NCI-H510A treated with DMSO at 0.1 percent for 48 hours (cell line): Measurements from ENCODE around the gene TRIM75.
"Not testable (repeated sequence)": the region's sequence is repeated elsewhere in the genome, so short reads cannot be mapped to it uniquely, and the experiment has no call there.

Experiments
- DNase-seq: peaks from one replicate; lab custom pipeline; 2025; lab: John Stamatoyannopoulos, UW

TRIM75 gene

GRCh38 chr4:165077034-165077578 is 23.4 kb downstream of the TRIM75 start:
- DNase-seq: no peak

DNA sequence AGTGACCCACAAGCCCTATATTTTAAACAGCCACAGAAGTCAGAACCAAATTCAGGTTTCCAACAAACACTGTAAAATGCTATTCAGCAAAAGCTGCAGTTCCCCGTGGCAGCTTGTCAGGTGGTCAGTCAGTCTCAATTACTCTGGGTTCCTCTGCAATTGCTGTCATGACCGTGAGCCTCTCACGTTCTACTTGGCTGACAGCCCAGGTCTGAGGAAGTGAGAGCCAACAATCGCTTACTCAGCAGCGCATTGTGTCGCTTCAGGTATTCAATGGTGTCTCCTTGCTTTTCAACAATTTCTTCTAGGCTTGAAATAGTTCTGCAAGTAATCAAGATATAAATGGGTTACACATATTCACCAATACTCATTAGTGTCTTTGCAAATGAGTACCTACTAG is 25.8 kb downstream of the TRIM75 start:
- peak; percentile 19 for DNase-seq

DNA sequence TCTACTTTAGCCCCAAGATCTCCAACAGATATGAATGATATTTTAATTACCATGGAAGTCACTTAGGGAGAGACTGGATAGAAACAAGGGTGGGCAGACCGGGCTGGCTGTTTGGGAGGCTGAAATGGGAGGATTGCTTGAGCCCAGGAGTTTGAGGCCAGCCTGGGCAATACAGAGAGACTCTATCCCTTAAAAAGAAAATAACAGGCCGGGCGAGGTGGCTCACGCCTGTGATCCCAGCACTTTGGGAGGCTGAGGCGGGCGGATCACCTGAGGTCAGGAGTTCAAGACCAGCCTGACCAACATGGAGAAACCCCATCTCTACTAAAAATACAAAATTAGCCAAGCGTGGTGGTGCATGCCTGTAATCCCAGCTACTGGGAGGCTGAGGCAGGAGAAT is 31.1 kb downstream of the TRIM75 start:
- DNase-seq: not testable (repeated sequence)

GRCh38 chr4:165085946-165086345 is 32.3 kb downstream of the TRIM75 start:
- no peak for DNase-seq

DNA sequence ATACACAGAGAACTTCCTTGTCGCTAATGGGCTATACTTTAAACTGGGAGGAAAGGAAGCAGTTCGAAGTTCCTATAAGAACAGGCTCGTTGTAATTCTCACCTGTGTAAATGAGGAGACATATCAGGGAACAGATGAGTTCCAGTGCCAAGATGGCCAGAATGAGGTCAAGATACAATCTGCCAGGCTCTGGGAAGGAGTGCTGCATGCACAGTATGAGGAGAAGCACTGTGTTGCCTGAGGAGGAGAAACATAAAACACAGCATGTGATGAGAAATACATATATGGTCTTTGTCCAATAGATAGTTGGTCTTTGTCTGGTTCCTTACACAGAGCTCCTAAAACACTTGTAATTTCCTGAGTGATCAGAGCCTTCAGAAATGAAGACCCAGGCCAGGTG is 34.7 kb downstream of the TRIM75 start:
- no peak for DNase-seq

DNA sequence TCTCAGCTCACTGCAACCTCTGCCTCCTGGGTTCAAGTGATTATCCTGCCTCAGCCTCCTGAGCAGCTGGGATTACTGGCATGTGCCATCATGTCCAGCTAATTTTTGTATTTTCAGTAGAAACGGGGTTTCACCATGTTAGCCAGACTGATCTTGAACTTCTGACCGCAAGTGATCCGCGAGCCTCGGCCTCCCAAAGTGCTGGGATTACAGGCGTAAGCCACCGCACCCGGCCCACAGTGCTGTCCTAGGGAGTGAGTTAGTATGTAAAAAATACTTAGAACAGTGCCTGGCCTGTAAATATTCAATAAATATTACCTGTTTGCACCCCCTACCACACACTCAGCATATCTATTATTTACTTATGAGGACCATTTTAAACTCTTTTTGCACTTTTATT is 38.5 kb downstream of the TRIM75 start:
- not testable (repeated sequence) for DNase-seq

- no peak for DNase-seq
Measured at GRCh38 chr4:165094873-165095272, 41.2 kb downstream of the TRIM75 start.

DNA sequence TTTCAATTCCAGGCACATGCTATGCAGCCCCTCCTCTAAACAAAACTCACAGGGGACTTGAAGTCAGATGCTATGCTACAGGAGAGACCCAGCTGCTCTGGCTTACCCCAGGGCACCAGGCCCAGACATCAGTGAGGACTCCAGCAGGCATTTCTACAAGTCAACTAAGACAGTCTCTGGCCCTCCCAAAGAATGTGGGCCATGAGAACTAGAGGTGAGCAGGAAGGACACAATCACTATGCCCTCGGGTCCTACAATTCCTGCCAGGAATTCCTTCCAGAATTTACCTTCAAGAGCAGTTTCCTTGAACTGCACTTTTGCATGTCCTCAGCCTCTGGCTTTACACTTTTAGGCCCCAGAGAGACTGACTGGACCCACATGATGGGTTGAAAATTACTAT is 41.6 kb downstream of the TRIM75 start:
- DNase-seq: no peak

- no peak for DNase-seq
Measured at GRCh38 chr4:165096776-165097175, 43.1 kb downstream of the TRIM75 start.

GRCh38 chr4:165101641-165102040 is 48.0 kb downstream of the TRIM75 start:
- no peak for DNase-seq

GRCh38 chr4:165106518-165106917 is 52.9 kb downstream of the TRIM75 start:
- DNase-seq: no peak
